Nephron progenitor cell (in vitro differentiated cells): ENCODE measurements around the gene DUS1L.

ENCODE experiments used
- DNase-seq: peaks from one replicate; pipeline ENCODE4 v3.0.0; 2021
- H3K27ac Mint-ChIP-seq: 2 replicates; pipeline ENCODE4 v1.8.0; 2021; ENCODE audit warnings: mild to moderate bottlenecking, moderate library complexity, mixed read lengths
- H3K27me3 Mint-ChIP-seq: 2 replicates; pipeline ENCODE4 v1.8.0; 2021; ENCODE audit warnings: mild to moderate bottlenecking, low read depth, mixed read lengths; ENCODE audit not compliant: poor library complexity
- H3K36me3 Mint-ChIP-seq: 2 replicates; pipeline ENCODE4 v1.8.0; 2021; ENCODE audit warnings: low read depth, mixed read lengths
- H3K4me1 Mint-ChIP-seq: 2 replicates; pipeline ENCODE4 v1.8.0; 2021; ENCODE audit warnings: mixed read lengths
- H3K4me3 Mint-ChIP-seq: 2 replicates; pipeline ENCODE4 v1.8.0; 2021; ENCODE audit warnings: mild to moderate bottlenecking, moderate library complexity, mixed read lengths
- H3K9me3 Mint-ChIP-seq: 2 replicates; pipeline ENCODE4 v1.8.0; 2021; ENCODE audit warnings: mild to moderate bottlenecking, moderate library complexity, mixed read lengths
- TF ChIP-seq, protein P1 (sequence below): fragments of 200-600 bp; sonication (generic); IDR thresholded peaks from 2 replicates; pipeline ENCODE4 v1.5.0; 2021; ENCODE audit warnings: antibody characterized with exemption

Gene DUS1L

DNA sequence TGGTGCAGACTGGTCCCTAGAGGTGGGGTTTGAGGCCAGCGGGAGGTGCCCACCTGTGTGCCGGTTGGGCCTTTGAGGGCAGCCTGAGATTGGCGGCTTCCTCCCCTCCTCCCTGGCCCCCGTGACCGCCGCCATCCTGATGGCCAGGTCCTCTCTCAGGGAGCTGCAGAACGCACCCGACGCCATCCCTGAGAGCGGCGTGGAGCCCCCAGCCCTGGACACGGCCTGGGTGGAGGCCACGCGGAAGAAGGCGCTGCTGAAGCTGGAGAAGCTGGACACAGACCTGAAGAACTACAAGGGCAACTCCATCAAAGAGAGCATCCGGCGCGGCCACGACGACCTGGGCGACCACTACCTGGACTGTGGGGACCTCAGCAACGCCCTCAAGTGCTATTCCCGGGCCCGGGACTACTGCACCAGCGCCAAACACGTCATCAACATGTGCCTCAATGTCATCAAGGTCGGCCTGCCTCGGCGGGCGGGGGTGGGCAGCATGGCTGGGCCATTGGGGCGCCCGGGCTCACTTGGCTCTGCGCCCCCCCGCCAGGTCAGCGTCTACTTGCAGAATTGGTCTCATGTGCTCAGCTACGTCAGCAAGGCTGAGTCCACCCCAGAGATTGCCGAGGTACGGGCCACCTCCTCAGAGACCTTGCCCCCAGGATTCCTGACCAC is 11.1 kb downstream of the DUS1L start:
- Mint-ChIP-seq H3K9me3 (no peaks in the 10 kb centered on the region), H3K4me3 (peak overlapping the region; percentile 25), H3K36me3 (no peaks in the 10 kb centered on the region), H3K4me1 (peaks cover 20% of the 10 kb centered on the region), H3K27ac (no peak overlapping the region), H3K27me3 (no peaks in the 10 kb centered on the region)
- TF ChIP-seq, protein P1, sequence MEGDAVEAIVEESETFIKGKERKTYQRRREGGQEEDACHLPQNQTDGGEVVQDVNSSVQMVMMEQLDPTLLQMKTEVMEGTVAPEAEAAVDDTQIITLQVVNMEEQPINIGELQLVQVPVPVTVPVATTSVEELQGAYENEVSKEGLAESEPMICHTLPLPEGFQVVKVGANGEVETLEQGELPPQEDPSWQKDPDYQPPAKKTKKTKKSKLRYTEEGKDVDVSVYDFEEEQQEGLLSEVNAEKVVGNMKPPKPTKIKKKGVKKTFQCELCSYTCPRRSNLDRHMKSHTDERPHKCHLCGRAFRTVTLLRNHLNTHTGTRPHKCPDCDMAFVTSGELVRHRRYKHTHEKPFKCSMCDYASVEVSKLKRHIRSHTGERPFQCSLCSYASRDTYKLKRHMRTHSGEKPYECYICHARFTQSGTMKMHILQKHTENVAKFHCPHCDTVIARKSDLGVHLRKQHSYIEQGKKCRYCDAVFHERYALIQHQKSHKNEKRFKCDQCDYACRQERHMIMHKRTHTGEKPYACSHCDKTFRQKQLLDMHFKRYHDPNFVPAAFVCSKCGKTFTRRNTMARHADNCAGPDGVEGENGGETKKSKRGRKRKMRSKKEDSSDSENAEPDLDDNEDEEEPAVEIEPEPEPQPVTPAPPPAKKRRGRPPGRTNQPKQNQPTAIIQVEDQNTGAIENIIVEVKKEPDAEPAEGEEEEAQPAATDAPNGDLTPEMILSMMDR: no peak
- DNase-seq: no peak

DNA sequence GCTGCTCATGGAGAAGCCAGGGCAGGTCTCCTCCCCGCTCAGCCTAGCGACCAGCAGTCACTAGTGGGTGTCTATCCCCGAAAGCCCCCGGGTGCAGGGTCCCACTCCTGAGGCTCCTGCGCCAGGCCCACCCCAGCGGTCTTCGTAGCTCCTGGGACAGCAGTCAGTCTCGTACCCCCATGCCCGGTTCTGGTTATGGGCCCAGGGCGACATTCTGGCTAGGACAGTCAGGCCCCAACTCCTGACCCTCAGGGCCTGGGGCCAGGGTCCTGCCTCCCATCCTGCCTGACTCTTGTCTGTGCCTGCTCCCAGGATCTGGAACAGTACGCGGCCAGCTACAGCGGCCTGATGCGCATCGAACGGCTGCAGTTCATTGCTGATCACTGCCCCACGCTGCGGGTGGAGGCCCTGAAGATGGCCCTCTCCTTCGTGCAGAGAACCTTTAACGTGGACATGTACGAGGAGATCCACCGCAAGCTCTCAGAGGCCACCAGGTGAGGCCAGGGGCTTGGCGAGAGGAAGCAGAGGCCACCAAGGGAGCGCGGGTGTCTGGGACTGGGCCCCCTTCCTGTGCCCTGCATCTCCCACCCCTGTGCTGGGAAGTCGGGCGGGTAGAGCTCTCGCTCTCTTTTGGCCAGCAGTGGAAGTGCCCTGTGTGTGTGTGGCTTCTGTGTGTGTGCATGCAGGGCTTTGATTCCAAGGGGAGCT is 11.9 kb downstream of the DUS1L start:
- Mint-ChIP-seq H3K27me3 (no peaks in the 10 kb centered on the region), H3K4me3 (peak overlapping the region; percentile 80), H3K9me3 (no peaks in the 10 kb centered on the region), H3K4me1 (peaks cover 20% of the 10 kb centered on the region), H3K27ac (no peak overlapping the region), H3K36me3 (no peaks in the 10 kb centered on the region)
- TF ChIP-seq, protein P1: no peak
- DNase-seq: no peak

DNA sequence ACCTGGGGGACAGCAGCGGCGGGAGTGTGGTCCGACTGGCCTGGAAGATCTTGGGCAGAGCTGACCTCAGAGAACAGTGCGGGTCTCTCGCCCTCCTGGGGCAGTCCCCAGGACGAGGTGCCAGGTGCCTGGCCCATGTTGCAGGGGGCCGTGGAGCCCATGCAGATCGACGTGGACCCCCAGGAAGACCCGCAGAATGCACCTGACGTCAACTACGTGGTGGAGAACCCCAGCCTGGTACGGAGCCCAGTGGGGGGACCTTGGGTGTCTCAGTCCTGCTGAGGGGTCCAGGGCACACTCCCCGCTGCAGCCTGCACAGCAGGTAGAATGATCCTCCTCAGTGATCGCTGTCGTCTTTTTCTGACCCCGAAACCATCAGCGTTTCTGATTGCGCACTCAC is 12.5 kb downstream of the DUS1L start:
- Mint-ChIP-seq H3K36me3 (no peaks in the 10 kb centered on the region), H3K4me1 (peaks cover 20% of the 10 kb centered on the region), H3K27me3 (no peaks in the 10 kb centered on the region), H3K27ac (no peak overlapping the region), H3K4me3 (peak overlapping the region; percentile 80), H3K9me3 (no peaks in the 10 kb centered on the region)
- DNase-seq: no peak
- TF ChIP-seq, protein P1: no peak

DNA sequence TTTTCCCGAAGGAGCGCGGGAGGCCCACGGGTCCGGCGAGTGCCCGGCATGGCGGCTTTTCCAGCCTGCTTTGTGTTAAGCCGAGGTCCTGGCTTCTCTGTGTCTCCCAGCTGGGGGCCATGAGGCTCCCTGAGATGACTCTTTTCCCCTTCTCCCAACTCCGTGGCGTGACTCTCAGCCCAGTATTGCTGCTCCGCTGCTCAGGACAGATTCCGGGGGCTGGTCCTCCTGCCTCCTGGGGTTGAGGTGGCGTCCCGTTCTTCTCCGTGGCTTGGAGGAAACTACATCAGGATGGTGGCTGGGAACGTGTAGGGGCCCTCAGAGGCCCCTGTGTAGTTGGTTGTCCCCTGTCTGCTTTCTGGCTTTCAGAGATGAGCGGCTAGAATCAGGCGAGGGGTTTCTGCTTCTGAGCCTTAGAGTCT is 13.0 kb downstream of the DUS1L start:
- H3K4me1 Mint-ChIP-seq: peaks cover 20% of the 10 kb centered on the region

DNA sequence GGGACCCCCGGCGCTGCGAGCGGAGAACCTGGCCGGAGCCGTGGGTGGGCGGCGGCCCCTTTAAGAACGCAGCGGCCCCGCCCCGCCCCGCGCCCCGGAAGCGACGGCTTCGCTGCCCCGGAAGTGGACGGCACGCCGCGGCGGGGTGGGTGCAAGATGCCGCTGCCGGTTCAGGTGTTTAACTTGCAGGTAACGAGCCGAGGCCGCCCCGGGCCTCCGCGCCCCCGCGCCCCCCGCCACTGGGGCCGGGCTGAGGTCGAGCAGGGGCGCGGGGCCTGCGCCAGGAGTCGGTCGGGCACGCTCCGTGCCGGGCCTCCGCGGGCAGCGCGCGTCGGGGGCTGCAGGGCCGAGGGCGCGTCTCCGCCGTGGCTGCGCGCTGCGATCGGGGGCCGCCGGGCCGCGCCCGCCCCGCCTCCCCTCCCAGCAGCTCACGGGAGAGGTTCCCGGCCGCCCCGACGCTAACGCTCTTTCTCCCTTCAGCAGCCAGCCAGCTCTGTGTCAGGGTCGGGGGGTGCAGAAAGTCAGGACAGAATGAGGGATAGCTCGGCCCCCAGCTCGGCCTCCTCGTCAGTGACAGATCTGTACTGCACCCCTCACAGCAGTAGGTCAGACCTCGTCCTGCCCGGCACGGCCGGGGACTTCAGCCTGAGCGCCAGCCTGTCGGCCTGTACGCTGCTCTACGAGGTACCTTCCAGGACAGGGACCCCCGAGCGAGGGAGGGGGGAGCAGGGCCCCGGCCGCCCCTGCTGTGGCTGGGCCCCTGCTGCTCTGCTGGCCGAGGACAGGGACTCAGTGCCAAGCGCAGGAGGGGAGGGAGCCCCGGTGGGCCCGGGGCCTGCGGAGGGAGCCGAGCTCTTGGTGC is 13.6 kb downstream of the DUS1L start, which contains the start of the genes GPS1 and RFNG:
Gene GPS1 (plus strand): TSS at position 123 of the 862 bp plus-strand sequence. CDS start 34 bp downstream, at position 157.
Gene RFNG (minus strand): TSS at position 36 of the 862 bp plus-strand sequence. CDS start 45 bp downstream, outside the sequence.
- Mint-ChIP-seq H3K9me3 (no peaks in the 10 kb centered on the region), H3K4me1 (peaks cover 20% of the 10 kb centered on the region), H3K4me3 (peak within 1 kb of the TSS; percentile 91), H3K27me3 (no peaks in the 10 kb centered on the region), H3K27ac (peak within 1 kb of the TSS; percentile 59), H3K36me3 (peaks cover 8% of the 10 kb centered on the region)
- peak; percentile 82 for DNase-seq
- TF ChIP-seq, protein P1: no peak

More for the DNA sequence above, 13.0 kb downstream of the DUS1L start:
- Mint-ChIP-seq H3K36me3 (peaks cover 2% of the 10 kb centered on the region), H3K27ac (peak overlapping the region; percentile 59), H3K27me3 (no peaks in the 10 kb centered on the region), H3K4me3 (peak overlapping the region; percentile 80), H3K9me3 (no peaks in the 10 kb centered on the region)
- TF ChIP-seq, protein P1: no peak
- no peak for DNase-seq
